ENCODE data around the gene COA6. TPM values are rescaled to one million over a fixed set of nuclear protein-coding genes. Genes with fewer than 3 reads are reported as not detected.

COA6 gene
- total and polyA plus RNA-seq, 2 donors (not counting 3 experiments of a cell fraction or from before 2014, with no cell fraction given): 22.2 to 42.7 TPM

DNA sequence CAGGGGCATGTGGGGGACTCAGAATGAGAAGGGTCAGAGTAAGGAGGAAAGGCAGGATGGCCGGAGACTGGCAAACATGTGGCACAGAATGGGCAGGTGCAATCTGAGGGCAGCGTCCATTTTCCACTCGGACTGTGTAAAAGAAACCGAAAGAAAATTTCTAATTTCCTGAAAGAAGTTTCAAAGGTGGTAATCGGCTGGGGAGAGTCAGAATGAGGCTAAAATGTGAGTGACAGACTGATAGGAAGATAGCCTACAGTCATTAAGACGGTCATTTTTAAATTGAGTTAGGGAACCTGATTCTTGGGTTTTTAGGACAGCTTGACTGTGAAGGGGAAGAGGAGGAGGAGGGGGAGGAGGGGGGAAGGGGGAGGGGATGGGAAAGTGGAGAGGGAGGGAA, 23.6 kb downstream of the COA6 start:
- no peak for DNase-seq (ENCODE audit: low read depth, low spot score)
- no peaks in the 10 kb centered on the region for H3K9me3 ChIP-seq (replicated peaks; ENCODE audit: control insufficient read depth, insufficient read depth, low read length)
- BruUV-seq (replicated peaks): no TSS peak
- no peaks in the 10 kb centered on the region for H3K79me2 ChIP-seq (ENCODE audit: control insufficient read depth, insufficient read depth, low read length)
- ChIA-PET POLR2A (no interaction called here), CTCF (no interaction called here)
- H3K27ac ChIP-seq (ENCODE audit: insufficient read depth, low read depth, low read length): no peak overlapping the region
- H3K4me1 ChIP-seq (ENCODE audit: control insufficient read depth, extremely low read depth, insufficient read depth, low read length): no peaks in the 10 kb centered on the region
- H3K4me2 ChIP-seq (ENCODE audit: insufficient read depth, low read length): no peak overlapping the region
- no peak overlapping the region for H3K9ac ChIP-seq (replicated peaks; ENCODE audit: extremely low read depth, insufficient read depth, low read length)
- dilution Hi-C loops (cut with MboI; ENCODE audit: extremely low pct_ligation_motif_present, low sequenced_read_pairs) (no loop called here), intact Hi-C loops (cut with micrococcal nuclease) (no loop called here)
- H4K20me1 ChIP-seq (replicated peaks; ENCODE audit: control insufficient read depth, extremely low read depth, insufficient read depth, low read length): no peaks in the 10 kb centered on the region
- no peak overlapping the region for H3K4me3 ChIP-seq (replicated peaks in 1 of 3; ENCODE audit: insufficient read depth in 1 of 3, low read depth in 1 of 3, low read length in 3 of 3)
- no peak for FAIRE-seq
- no peaks in the 10 kb centered on the region for H3K36me3 ChIP-seq (ENCODE audit: control insufficient read depth in 2 of 2, extremely low read depth in 1 of 2, insufficient read depth in 2 of 2, low read length in 2 of 2)
- no peaks in the 10 kb centered on the region for H3K27me3 ChIP-seq (ENCODE audit: control insufficient read depth in 2 of 2, insufficient read depth in 2 of 2, low read length in 2 of 2)
- TF ChIP-seq, protein P1, sequence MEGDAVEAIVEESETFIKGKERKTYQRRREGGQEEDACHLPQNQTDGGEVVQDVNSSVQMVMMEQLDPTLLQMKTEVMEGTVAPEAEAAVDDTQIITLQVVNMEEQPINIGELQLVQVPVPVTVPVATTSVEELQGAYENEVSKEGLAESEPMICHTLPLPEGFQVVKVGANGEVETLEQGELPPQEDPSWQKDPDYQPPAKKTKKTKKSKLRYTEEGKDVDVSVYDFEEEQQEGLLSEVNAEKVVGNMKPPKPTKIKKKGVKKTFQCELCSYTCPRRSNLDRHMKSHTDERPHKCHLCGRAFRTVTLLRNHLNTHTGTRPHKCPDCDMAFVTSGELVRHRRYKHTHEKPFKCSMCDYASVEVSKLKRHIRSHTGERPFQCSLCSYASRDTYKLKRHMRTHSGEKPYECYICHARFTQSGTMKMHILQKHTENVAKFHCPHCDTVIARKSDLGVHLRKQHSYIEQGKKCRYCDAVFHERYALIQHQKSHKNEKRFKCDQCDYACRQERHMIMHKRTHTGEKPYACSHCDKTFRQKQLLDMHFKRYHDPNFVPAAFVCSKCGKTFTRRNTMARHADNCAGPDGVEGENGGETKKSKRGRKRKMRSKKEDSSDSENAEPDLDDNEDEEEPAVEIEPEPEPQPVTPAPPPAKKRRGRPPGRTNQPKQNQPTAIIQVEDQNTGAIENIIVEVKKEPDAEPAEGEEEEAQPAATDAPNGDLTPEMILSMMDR (IDR thresholded peaks at IDR 0.05; ENCODE audit: extremely low read depth in 1 of 2, insufficient read depth in 1 of 2, low read depth in 1 of 2, low read length in 2 of 2): no peak
- TF ChIP-seq POLR2AphosphoS5 (IDR thresholded peaks at IDR 0.05; ENCODE audit: insufficient read depth, low read depth, low read length) (no peak), POLR2A (IDR thresholded peaks at IDR 0.05; ENCODE audit: low read depth, low read length) (no peak), EZH2 (IDR thresholded peaks at IDR 0.05; ENCODE audit: borderline replicate concordance, low read depth, low read length, severe bottlenecking) (no peak), GATA2 (IDR thresholded peaks at IDR 0.05; ENCODE audit: insufficient read depth, insufficient read length, low read depth, low read length) (no peak), FOS (IDR thresholded peaks at IDR 0.05; ENCODE audit: borderline replicate concordance, insufficient read depth, low read length) (no peak), MYC (IDR thresholded peaks at IDR 0.05; ENCODE audit: low read depth, low read length) (no peak), JUN (IDR thresholded peaks at IDR 0.05; ENCODE audit: borderline replicate concordance, insufficient read depth, insufficient read length, low read depth) (no peak)
- TF ChIP-seq, protein P2, sequence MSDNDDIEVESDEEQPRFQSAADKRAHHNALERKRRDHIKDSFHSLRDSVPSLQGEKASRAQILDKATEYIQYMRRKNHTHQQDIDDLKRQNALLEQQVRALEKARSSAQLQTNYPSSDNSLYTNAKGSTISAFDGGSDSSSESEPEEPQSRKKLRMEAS (IDR thresholded peaks at IDR 0.05; ENCODE audit: insufficient read depth, insufficient read length): no peak
- H2AFZ ChIP-seq (ENCODE audit: low read depth, low read length): no peak overlapping the region
- no peaks in the 10 kb centered on the region for H3K9me1 ChIP-seq (replicated peaks; ENCODE audit: control insufficient read depth, extremely low read depth, insufficient read depth, low read length)
